Right lobe of liver (tissue), 6 donors: ENCODE results near the gene HES6. TPM values are rescaled to one million over a fixed set of nuclear protein-coding genes. Genes with fewer than 3 reads are reported as not detected.
A peak's percentile ranks its signal among the peaks of the same experiment; 100 is the strongest.

Experiments
- ATAC-seq, 4 donors: fragments of 200-7000 bp; cut with Tn5 transposase; one replicate each; pipeline ENCODE4 v1.9.1; 2020; ENCODE audit warnings: mild to moderate bottlenecking in 4 of 4, moderate library complexity in 4 of 4
- DNase-seq, 3 donors: peaks; one replicate each; pipeline ENCODE4 v3.0.0-alpha.2; 2020
- H3K27ac ChIP-seq, 3 donors: fragments of 200-600 bp; one replicate each; pipeline ENCODE4 v1.8.0; 2022
- H3K27me3 ChIP-seq, 2 donors: fragments of 200-600 bp; one replicate each; pipeline ENCODE4 v1.8.0; 2022
- H3K36me3 ChIP-seq, 4 donors: fragments of 200-600 bp; sonication (generic) in 1 of 4; one replicate each; pipeline versions ENCODE4 v1.5.1 to v1.8.0; 2017 to 2022; ENCODE audit warnings: control low read depth in 1 of 4
- H3K4me1 ChIP-seq, 4 donors: fragments of 200-600 bp; sonication (generic) in 1 of 4; one replicate each; pipeline versions ENCODE4 v1.5.1 to v1.8.0; 2017 to 2022; ENCODE audit warnings: control low read depth in 1 of 4
- H3K4me3 ChIP-seq, 3 donors: fragments of 200-600 bp; one replicate each; pipeline ENCODE4 v1.8.0; 2022
- H3K9me3 ChIP-seq, 4 donors: fragments of 200-600 bp; sonication (generic) in 1 of 4; one replicate each; pipeline versions ENCODE4 v1.5.1 to v1.8.0; 2017 to 2022; ENCODE audit warnings: control low read depth in 1 of 4
- CTCF ChIP-seq, 4 donors: fragments of 200-600 bp in 3 of 4; fragments of 450-650 bp in 1 of 4; IDR thresholded peaks; one replicate each; pipeline versions ENCODE4 v1.5.1 to v1.8.0; 2016 to 2022; ENCODE audit warnings: antibody characterized with exemption in 4 of 4, mild to moderate bottlenecking in 2 of 4
- POLR2A ChIP-seq: fragments of 450-650 bp; IDR thresholded peaks from one replicate; pipeline ENCODE4 v1.6.1; 2017; ENCODE audit warnings: antibody characterized with exemption, mild to moderate bottlenecking
- WGBS: methylation state at CpG from one replicate; pipeline ENCODE4 v1.1.6; 2018; ENCODE audit warnings: low coverage, low lambda C conversion rate; ENCODE audit not compliant: insufficient coverage; ENCODE audit errors: missing lambda C conversion rate; 5-methylcytosine and 5-hydroxymethylcytosine counted together
- intact Hi-C, 2 donors: fragments of 100-400 bp; cut with DNase I; formaldehyde crosslinking; loops; one replicate each; pipeline versions ENCODE4 v1.11.2 to v1.14.1; 2022
- total RNA-seq, 6 experiments: library from RNA; depleted of rRNA in 2 of 6; stranded (reverse); fragments of >200 nt in 2 of 6; fragmentation: NEBNext Ultra II Directional in 3 of 6; extraction: Animal tissue kit (Norgen Biotek cat#: 25700) in 3 of 6; gene quantifications; one replicate each; pipeline versions ENCODE4 v1.1.0 to v1.2.4, GENCODE V29; 2016 to 2023
- donor health status: DM: no; HTN: yes; CAD: no.
- donor health status: DM: no; HTN: no; CAD: no.
- donor health status: DM: no; HTN: no; CAD: no.
- donor health status: DM: no; HTN: yes; CAD: no.
- donor health status: DM: no; HTN: yes; CAD: no.

The HES6 gene
- total RNA-seq, 6 experiments from 2014 or later, result 1.7 to 8.3 (median 3.8) TPM

- TF ChIP-seq POLR2A (no peak), CTCF (IDR thresholded peaks at IDR 0.05) (no peak)
- 100% methylated on average over 1 of the region's 7 CpGs for WGBS
- Histone ChIP-seq H3K4me1 (no peaks in the 10 kb centered on the region), H3K9me3 (no peaks in the 10 kb centered on the region), H3K27ac (no peak overlapping the region), H3K36me3 (peaks cover 0 to 54% (median 17%) of the 10 kb centered on the region in 4 donors), H3K27me3 (no peaks in the 10 kb centered on the region), H3K4me3 (no peak overlapping the region)
- intact Hi-C loops, result loop anchor here (5.0 kb wide), 2 partner anchors 86 to 96 kb away; no protein-coding TSS in a partner anchor
- DNase-seq, result peak in 1 of 3 donors; percentile 15
- ATAC-seq, result no peak
These were observed 11.1 kb upstream of the HES6 start for GRCh38 chr2:238250896-238251295.

- H3K9me3 ChIP-seq, result no peaks in the 10 kb centered on the region
- peaks cover 0 to 28% (median 10%) of the 10 kb centered on the region in 4 donors for H3K36me3 ChIP-seq
- 89% methylated on average over 7 of the region's 10 CpGs for WGBS
- no peak for ATAC-seq
- no peak for TF ChIP-seq CTCF (IDR thresholded peaks at IDR 0.05)
- TF ChIP-seq POLR2A, result no peak
- no peaks in the 10 kb centered on the region for H3K27me3 ChIP-seq
- DNase-seq, result peak in 2 of 3 donors; percentile 18 to 28
- intact Hi-C loops, result no loop called here
- H3K27ac ChIP-seq, result no peak overlapping the region
- no peak overlapping the region for H3K4me3 ChIP-seq
- no peaks in the 10 kb centered on the region for H3K4me1 ChIP-seq
These were observed 8.1 kb upstream of the HES6 start for GRCh38 chr2:238247841-238248453.

- WGBS, result 77% methylated on average over 12 of the region's 13 CpGs
- Histone ChIP-seq H3K4me1 (no peaks in the 10 kb centered on the region), H3K36me3 (peaks cover 0 to 22% (median 7%) of the 10 kb centered on the region in 4 donors), H3K4me3 (no peak overlapping the region), H3K27me3 (no peaks in the 10 kb centered on the region), H3K27ac (no peak overlapping the region), H3K9me3 (no peaks in the 10 kb centered on the region)
- intact Hi-C loops, result no loop called here
- TF ChIP-seq POLR2A (no peak), CTCF (IDR thresholded peaks at IDR 0.05) (no peak)
- ATAC-seq (peak; percentile 34 to 76 (median 48)), DNase-seq (peak in 2 of 3 donors; percentile 11 to 12)
These were observed 7.4 kb upstream of the HES6 start for GRCh38 chr2:238247002-238247822.

- peaks cover 0 to 9% (median 3%) of the 10 kb centered on the region in 4 donors for H3K36me3 ChIP-seq
- peaks cover 0 to 4% (median 0%) of the 10 kb centered on the region in 4 donors for H3K4me1 ChIP-seq
- no peak overlapping the region for H3K27ac ChIP-seq
- H3K9me3 ChIP-seq, result no peaks in the 10 kb centered on the region
- DNase-seq, result no peak
- no peak for TF ChIP-seq CTCF (IDR thresholded peaks at IDR 0.05)
- TF ChIP-seq POLR2A, result no peak
- intact Hi-C loops, result no loop called here
- no peak overlapping the region for H3K4me3 ChIP-seq
- ATAC-seq, result no peak
- no peaks in the 10 kb centered on the region for H3K27me3 ChIP-seq
- WGBS, result 81% methylated on average over 5 of the region's 5 CpGs
These were observed 4.3 kb upstream of the HES6 start for GRCh38 chr2:238244151-238244550.
